SK-N-MC (cell line): Measurements from ENCODE around the gene ABTB2.

Experiments used
- EZH2 ChIP-seq: fragments of 200-600 bp; sonication (generic); IDR thresholded peaks from one replicate; pipeline ENCODE4 v1.6.1; 2017; ENCODE audit warnings: antibody characterized with exemption
- FOXP2 ChIP-seq: optimal IDR thresholded peaks from 2 replicates; pipeline ENCODE3; 2011; ENCODE audit warnings: mild to moderate bottlenecking, moderate library complexity; ENCODE audit not compliant: insufficient read depth; ENCODE audit errors: extremely low read length, control extremely low read depth
- POLR2AphosphoS5 ChIP-seq: IDR thresholded peaks from 2 replicates; pipeline ENCODE4 v1.6.1; 2012; ENCODE audit warnings: mild to moderate bottlenecking, low read depth, low read length, borderline replicate concordance

- no peak for TF ChIP-seq POLR2AphosphoS5
- no peak for TF ChIP-seq EZH2
- no peak for TF ChIP-seq FOXP2
Measured at GRCh38 chr11:34105957-34106504, 251.8 kb downstream of the ABTB2 start.
